ENCODE measurements around the gene CFL1.

CFL1 gene

GRCh38 chr11:65900125-65900898, 42.3 kb upstream of the CFL1 start, which contains the start of gene FOSL1:
Gene FOSL1 (minus strand): TSS chr11:65900388. CDS start chr11:65900339, 49 bp downstream.
- TF ChIP-seq REST (IDR thresholded peaks at IDR 0.05; ENCODE audit: insufficient read depth in 1 of 2, low read depth in 2 of 2, low read length in 2 of 2) (peak in 1 of 2 experiments; percentile 58; a peak in 1 of 4 replicates), POLR2AphosphoS5 (IDR thresholded peaks at IDR 0.05; ENCODE audit: low read depth, low read length) (peak; percentile 91), FOXP2 (optimal IDR thresholded peaks at IDR 0.05; ENCODE audit: borderline replicate concordance, extremely low read depth, extremely low read length, insufficient read depth) (no peak), TAF1 (IDR thresholded peaks at IDR 0.05; ENCODE audit: borderline replicate concordance, insufficient read depth, low read length) (peak; percentile 92; the same call in 1 of the 2 replicates), SIN3A (IDR thresholded peaks at IDR 0.05; ENCODE audit: borderline replicate concordance, insufficient read depth, low read length) (peak; percentile 84)

- TF ChIP-seq TAF1 (IDR thresholded peaks at IDR 0.05; ENCODE audit: borderline replicate concordance, insufficient read depth, low read length) (peak; percentile 79; the same call in 1 of the 2 replicates), POLR2AphosphoS5 (IDR thresholded peaks at IDR 0.05; ENCODE audit: low read depth, low read length) (0 out of 2 replicates have a peak, but pooled peaks have one; percentile 34), SIN3A (IDR thresholded peaks at IDR 0.05; ENCODE audit: borderline replicate concordance, insufficient read depth, low read length) (peak; percentile 71; the same call in 1 of the 2 replicates), REST (IDR thresholded peaks at IDR 0.05; ENCODE audit: insufficient read depth in 1 of 2, low read depth in 2 of 2, low read length in 2 of 2) (no peak; a peak in 1 of 4 replicates), FOXP2 (optimal IDR thresholded peaks at IDR 0.05; ENCODE audit: borderline replicate concordance, extremely low read depth, extremely low read length, insufficient read depth) (no peak)
These were observed 41.6 kb upstream of the CFL1 start for GRCh38 chr11:65899356-65900124.

GRCh38 chr11:65898656-65899355, 40.8 kb upstream of the CFL1 start:
- TF ChIP-seq FOXP2 (optimal IDR thresholded peaks at IDR 0.05; ENCODE audit: borderline replicate concordance, extremely low read depth, extremely low read length, insufficient read depth) (no peak), SIN3A (IDR thresholded peaks at IDR 0.05; ENCODE audit: borderline replicate concordance, insufficient read depth, low read length) (no peak), POLR2AphosphoS5 (IDR thresholded peaks at IDR 0.05; ENCODE audit: low read depth, low read length) (no peak), REST (IDR thresholded peaks at IDR 0.05; ENCODE audit: insufficient read depth in 1 of 2, low read depth in 2 of 2, low read length in 2 of 2) (no peak), TAF1 (IDR thresholded peaks at IDR 0.05; ENCODE audit: borderline replicate concordance, insufficient read depth, low read length) (no peak)

- no peak for TF ChIP-seq REST (IDR thresholded peaks at IDR 0.05; ENCODE audit: insufficient read depth in 1 of 2, low read depth in 2 of 2, low read length in 2 of 2)
- no peak for TF ChIP-seq POLR2AphosphoS5 (IDR thresholded peaks at IDR 0.05; ENCODE audit: low read depth, low read length)
- no peak for TF ChIP-seq FOXP2 (optimal IDR thresholded peaks at IDR 0.05; ENCODE audit: borderline replicate concordance, extremely low read depth, extremely low read length, insufficient read depth)
- no peak for TF ChIP-seq SIN3A (IDR thresholded peaks at IDR 0.05; ENCODE audit: borderline replicate concordance, insufficient read depth, low read length)
- no peak for TF ChIP-seq TAF1 (IDR thresholded peaks at IDR 0.05; ENCODE audit: borderline replicate concordance, insufficient read depth, low read length)
These were observed 39.1 kb upstream of the CFL1 start for GRCh38 chr11:65897020-65897471.

Measured in PFSK-1 (cell line).